Measurements from ENCODE around the gene PEPD. TPM values are rescaled to one million over a fixed set of nuclear protein-coding genes. Genes with fewer than 3 reads are reported as not detected.

The PEPD gene
- total RNA-seq, 4 donors from 2014 or later: 92.6 to 323 (median 218) TPM

- Histone ChIP-seq H3K27ac (no peak overlapping the region), H3K27me3 (no peaks in the 10 kb centered on the region), H3K36me3 (peaks cover 0 to 5% (median 0%) of the 10 kb centered on the region in 4 donors), H3K9me3 (no peaks in the 10 kb centered on the region), H3K4me3 (no peak overlapping the region), H3K4me1 (no peaks in the 10 kb centered on the region)
- DNase-seq: no peak
- TF ChIP-seq EP300 (IDR thresholded peaks at IDR 0.05; ENCODE audit: low read depth): no peak
- in situ Hi-C loops (cut with MboI; ENCODE audit: low pct_ligation_motif_present in 1 of 4, low pct_unique_long_range_greater_than_20kb in 1 of 4, low sequenced_read_pairs in 3 of 4) (no loop called here), intact Hi-C loops (cut with DNase I; ENCODE audit: low total_unique reads) (no loop called here)
- WGBS, 2 donors (ENCODE audit: low coverage in 1 of 2): 56 to 92% methylated on average over 1 to 8 of the region's 8 CpGs
Measured at GRCh38 chr19:33501693-33502356, 19.8 kb downstream of the PEPD start.

GRCh38 chr19:33500991-33501390 lies 20.6 kb downstream of the PEPD start:
- H3K36me3 ChIP-seq: peaks cover 0 to 5% (median 0%) of the 10 kb centered on the region in 4 donors
- no peaks in the 10 kb centered on the region for H3K9me3 ChIP-seq
- in situ Hi-C loops (cut with MboI; ENCODE audit: low pct_ligation_motif_present in 1 of 4, low pct_unique_long_range_greater_than_20kb in 1 of 4, low sequenced_read_pairs in 3 of 4): no loop called here
- intact Hi-C loops (cut with DNase I; ENCODE audit: low total_unique reads): no loop called here
- H3K4me3 ChIP-seq: no peak overlapping the region
- WGBS, 2 donors (ENCODE audit: low coverage in 1 of 2): 97% methylated on average over 8 of the region's 8 CpGs; no CpG with 5 or more reads in 1 of the 2 donors
- no peaks in the 10 kb centered on the region for H3K4me1 ChIP-seq
- H3K27me3 ChIP-seq: no peaks in the 10 kb centered on the region
- no peak overlapping the region for H3K27ac ChIP-seq
- no peak for TF ChIP-seq CTCF (IDR thresholded peaks at IDR 0.05)
- DNase-seq: no peak

- H3K4me3 ChIP-seq: no peak overlapping the region
- DNase-seq: no peak
- no peak overlapping the region for H3K27ac ChIP-seq
- TF ChIP-seq POLR2A (IDR thresholded peaks at IDR 0.05) (no peak), POLR2AphosphoS5 (IDR thresholded peaks at IDR 0.05) (no peak), EP300 (IDR thresholded peaks at IDR 0.05; ENCODE audit: low read depth) (no peak), CTCF (IDR thresholded peaks at IDR 0.05) (no peak)
- intact Hi-C loops (cut with DNase I; ENCODE audit: low total_unique reads) (no loop called here), in situ Hi-C loops (cut with MboI; ENCODE audit: low pct_ligation_motif_present in 1 of 4, low pct_unique_long_range_greater_than_20kb in 1 of 4, low sequenced_read_pairs in 3 of 4) (no loop called here)
- H3K4me1 ChIP-seq: no peaks in the 10 kb centered on the region
- H3K9me3 ChIP-seq: no peaks in the 10 kb centered on the region
- WGBS, 2 donors (ENCODE audit: low coverage in 1 of 2): 90% methylated on average over 13 of the region's 13 CpGs; no CpG with 5 or more reads in 1 of the 2 donors
- H3K36me3 ChIP-seq: peaks cover 0 to 5% (median 0%) of the 10 kb centered on the region in 4 donors
- no peaks in the 10 kb centered on the region for H3K27me3 ChIP-seq
Measured at GRCh38 chr19:33500586-33500985, 21.0 kb downstream of the PEPD start.

GRCh38 chr19:33499671-33500506 lies 21.7 kb downstream of the PEPD start:
- 84% methylated on average over 7 of the region's 13 CpGs; no CpG with 5 or more reads in 1 of the 2 donors for WGBS, 2 donors (ENCODE audit: low coverage in 1 of 2)
- H3K4me3 ChIP-seq: no peak overlapping the region
- H3K27ac ChIP-seq: no peak overlapping the region
- peaks cover 0 to 5% (median 0%) of the 10 kb centered on the region in 4 donors for H3K36me3 ChIP-seq
- in situ Hi-C loops (cut with MboI; ENCODE audit: low pct_ligation_motif_present in 1 of 4, low pct_unique_long_range_greater_than_20kb in 1 of 4, low sequenced_read_pairs in 3 of 4) (no loop called here), intact Hi-C loops (cut with DNase I; ENCODE audit: low total_unique reads) (no loop called here)
- H3K27me3 ChIP-seq: no peaks in the 10 kb centered on the region
- H3K9me3 ChIP-seq: no peaks in the 10 kb centered on the region
- no peak for DNase-seq
- no peaks in the 10 kb centered on the region for H3K4me1 ChIP-seq
- TF ChIP-seq EP300 (IDR thresholded peaks at IDR 0.05; ENCODE audit: low read depth) (no peak), CTCF (IDR thresholded peaks at IDR 0.05) (no peak), POLR2AphosphoS5 (IDR thresholded peaks at IDR 0.05) (no peak), POLR2A (IDR thresholded peaks at IDR 0.05) (no peak)

All from transverse colon (tissue), 4 donors.